HG02588 (cell line): ENCODE data around the gene ARL5C.

Experiments
- ATAC-seq: cut with Tn5 transposase; IDR thresholded peaks from one replicate; pipeline ENCODE4 v1.9.1; 2021; ENCODE audit warnings: mild to moderate bottlenecking, moderate library complexity; ENCODE audit not compliant: unreplicated experiment

Gene ARL5C

GRCh38 chr17:39194089-39194984, 28.4 kb upstream of the ARL5C start:
- no peak for ATAC-seq

- no peak for ATAC-seq
Measured at GRCh38 chr17:39193346-39193745, 27.4 kb upstream of the ARL5C start.

GRCh38 chr17:39192901-39193300, 26.9 kb upstream of the ARL5C start:
- ATAC-seq, result no peak

- ATAC-seq, result no peak
Measured at GRCh38 chr17:39191750-39192510, 26.0 kb upstream of the ARL5C start.

GRCh38 chr17:39187152-39187830, 21.3 kb upstream of the ARL5C start:
- no peak for ATAC-seq

GRCh38 chr17:39186481-39187002, 20.6 kb upstream of the ARL5C start:
- no peak for ATAC-seq

- no peak for ATAC-seq
Measured at GRCh38 chr17:39183720-39184119, 17.8 kb upstream of the ARL5C start.

GRCh38 chr17:39183045-39183444, 17.1 kb upstream of the ARL5C start:
- ATAC-seq, result no peak

- ATAC-seq, result no peak
Measured at GRCh38 chr17:39181303-39181702, 15.3 kb upstream of the ARL5C start.

- ATAC-seq, result no peak
Measured at GRCh38 chr17:39178536-39178935, 12.6 kb upstream of the ARL5C start.

- no peak for ATAC-seq
Measured at GRCh38 chr17:39177256-39177655, 11.3 kb upstream of the ARL5C start.

GRCh38 chr17:39175695-39176093, 9.7 kb upstream of the ARL5C start:
- no peak for ATAC-seq

- no peak for ATAC-seq
Measured at GRCh38 chr17:39174920-39175694, 9.1 kb upstream of the ARL5C start.

- no peak for ATAC-seq
Measured at GRCh38 chr17:39173526-39174274, 7.7 kb upstream of the ARL5C start.

- ATAC-seq, result no peak
Measured at GRCh38 chr17:39173080-39173479, 7.1 kb upstream of the ARL5C start.

- ATAC-seq, result no peak
Measured at GRCh38 chr17:39171933-39172332, 6.0 kb upstream of the ARL5C start.

- no peak for ATAC-seq
Measured at GRCh38 chr17:39170558-39170957, 4.6 kb upstream of the ARL5C start.

GRCh38 chr17:39170109-39170508, 4.1 kb upstream of the ARL5C start:
- ATAC-seq, result no peak

- ATAC-seq, result no peak
Measured at GRCh38 chr17:39169518-39169917, 3.6 kb upstream of the ARL5C start.

GRCh38 chr17:39169101-39169500, 3.1 kb upstream of the ARL5C start:
- no peak for ATAC-seq
